Measurements from ENCODE around the gene ELMOD1. TPM values are rescaled to one million over a fixed set of nuclear protein-coding genes. Genes with fewer than 3 reads are reported as not detected.

ELMOD1 gene
- total RNA-seq, 2 experiments from 2014 or later = not detected

- peaks cover 19% of the 10 kb centered on the region for H3K4me1 Mint-ChIP-seq
- no peak overlapping the region for H3K27ac Mint-ChIP-seq
- no peaks in the 10 kb centered on the region for H3K9me3 Mint-ChIP-seq
- ATAC-seq (ENCODE audit: low read depth) (no peak), DNase-seq (no peak)
- no peak overlapping the region for H3K4me3 Mint-ChIP-seq
- peaks cover 3% of the 10 kb centered on the region for H3K36me3 Mint-ChIP-seq
- POLR2A ChIA-PET = no interaction called here
- H3K27me3 Mint-ChIP-seq = peaks cover 81% of the 10 kb centered on the region
Observed at GRCh38 chr11:107594736-107595135, 3.8 kb downstream of the ELMOD1 start.

- POLR2A ChIA-PET = no interaction called here
- H3K4me1 Mint-ChIP-seq = no peaks in the 10 kb centered on the region
- ATAC-seq (ENCODE audit: low read depth) (no peak), DNase-seq (no peak)
- peaks cover 65% of the 10 kb centered on the region for H3K27me3 Mint-ChIP-seq
- H3K36me3 Mint-ChIP-seq = no peaks in the 10 kb centered on the region
- H3K9me3 Mint-ChIP-seq = no peaks in the 10 kb centered on the region
- H3K27ac Mint-ChIP-seq = no peak overlapping the region
- H3K4me3 Mint-ChIP-seq = no peak overlapping the region
Observed at GRCh38 chr11:107598225-107599139, 7.5 kb downstream of the ELMOD1 start.

GRCh38 chr11:107605061-107606006, 14.4 kb downstream of the ELMOD1 start:
- no peaks in the 10 kb centered on the region for H3K9me3 Mint-ChIP-seq
- H3K4me1 Mint-ChIP-seq = no peaks in the 10 kb centered on the region
- H3K27ac Mint-ChIP-seq = no peak overlapping the region
- DNase-seq (no peak), ATAC-seq (ENCODE audit: low read depth) (no peak)
- H3K27me3 Mint-ChIP-seq = peaks cover 38% of the 10 kb centered on the region
- POLR2A ChIA-PET = no interaction called here
- no peaks in the 10 kb centered on the region for H3K36me3 Mint-ChIP-seq
- no peak overlapping the region for H3K4me3 Mint-ChIP-seq

- no peak for DNase-seq
- no peaks in the 10 kb centered on the region for H3K36me3 Mint-ChIP-seq
- H3K4me1 Mint-ChIP-seq = no peaks in the 10 kb centered on the region
- H3K9me3 Mint-ChIP-seq = no peaks in the 10 kb centered on the region
- no peak overlapping the region for H3K4me3 Mint-ChIP-seq
- ATAC-seq (ENCODE audit: low read depth) = no peak
- no peak overlapping the region for H3K27ac Mint-ChIP-seq
- POLR2A ChIA-PET = no interaction called here
- peaks cover 35% of the 10 kb centered on the region for H3K27me3 Mint-ChIP-seq
Observed at GRCh38 chr11:107606141-107606540, 15.2 kb downstream of the ELMOD1 start.

GRCh38 chr11:107608809-107609208, 17.9 kb downstream of the ELMOD1 start:
- Mint-ChIP-seq H3K4me1 (no peaks in the 10 kb centered on the region), H3K27me3 (peaks cover 26% of the 10 kb centered on the region), H3K27ac (no peak overlapping the region), H3K4me3 (no peak overlapping the region), H3K36me3 (no peaks in the 10 kb centered on the region), H3K9me3 (no peaks in the 10 kb centered on the region)
- DNase-seq (no peak), ATAC-seq (ENCODE audit: low read depth) (no peak)
- POLR2A ChIA-PET = no interaction called here

- Mint-ChIP-seq H3K4me3 (no peak overlapping the region), H3K36me3 (no peaks in the 10 kb centered on the region), H3K9me3 (no peaks in the 10 kb centered on the region), H3K27me3 (peaks cover 26% of the 10 kb centered on the region), H3K27ac (no peak overlapping the region), H3K4me1 (no peaks in the 10 kb centered on the region)
- POLR2A ChIA-PET = no interaction called here
- ATAC-seq (ENCODE audit: low read depth) = no peak
- no peak for DNase-seq
Observed at GRCh38 chr11:107609400-107610218, 18.7 kb downstream of the ELMOD1 start.

GRCh38 chr11:107612445-107612844, 21.5 kb downstream of the ELMOD1 start:
- no peaks in the 10 kb centered on the region for H3K36me3 Mint-ChIP-seq
- POLR2A ChIA-PET = no interaction called here
- ATAC-seq (ENCODE audit: low read depth) = no peak

GRCh38 chr11:107619926-107620325, 29.0 kb downstream of the ELMOD1 start:
- Mint-ChIP-seq H3K36me3 (no peaks in the 10 kb centered on the region), H3K4me1 (no peaks in the 10 kb centered on the region), H3K27me3 (peaks cover 24% of the 10 kb centered on the region), H3K27ac (no peak overlapping the region), H3K4me3 (no peak overlapping the region), H3K9me3 (no peaks in the 10 kb centered on the region)
- no peak for DNase-seq
- ATAC-seq (ENCODE audit: low read depth) = no peak
- POLR2A ChIA-PET = no interaction called here

More at GRCh38 chr11:107612445-107612844, 21.5 kb downstream of the ELMOD1 start:
- Mint-ChIP-seq H3K9me3 (no peaks in the 10 kb centered on the region), H3K27ac (no peak overlapping the region), H3K4me1 (no peaks in the 10 kb centered on the region), H3K27me3 (peaks cover 16% of the 10 kb centered on the region), H3K4me3 (no peak overlapping the region)
- DNase-seq = no peak

- DNase-seq = no peak
- POLR2A ChIA-PET = no interaction called here
- no peaks in the 10 kb centered on the region for H3K4me1 Mint-ChIP-seq
- H3K27me3 Mint-ChIP-seq = peaks cover 36% of the 10 kb centered on the region
- no peaks in the 10 kb centered on the region for H3K9me3 Mint-ChIP-seq
- H3K4me3 Mint-ChIP-seq = no peak overlapping the region
- no peak overlapping the region for H3K27ac Mint-ChIP-seq
- ATAC-seq (ENCODE audit: low read depth) = no peak
- H3K36me3 Mint-ChIP-seq = no peaks in the 10 kb centered on the region
Observed at GRCh38 chr11:107621081-107621480, 30.1 kb downstream of the ELMOD1 start.

GRCh38 chr11:107623183-107623582, 32.2 kb downstream of the ELMOD1 start:
- H3K9me3 Mint-ChIP-seq = no peaks in the 10 kb centered on the region
- H3K36me3 Mint-ChIP-seq = no peaks in the 10 kb centered on the region
- POLR2A ChIA-PET = no interaction called here
- DNase-seq = no peak
- peaks cover 38% of the 10 kb centered on the region for H3K27me3 Mint-ChIP-seq
- no peak overlapping the region for H3K4me3 Mint-ChIP-seq
- H3K4me1 Mint-ChIP-seq = no peaks in the 10 kb centered on the region
- no peak overlapping the region for H3K27ac Mint-ChIP-seq
- no peak for ATAC-seq (ENCODE audit: low read depth)

- no peak overlapping the region for H3K27ac Mint-ChIP-seq
- peaks cover 35% of the 10 kb centered on the region for H3K27me3 Mint-ChIP-seq
- POLR2A ChIA-PET = no interaction called here
- ATAC-seq (ENCODE audit: low read depth) = no peak
- no peak for DNase-seq
- H3K9me3 Mint-ChIP-seq = no peaks in the 10 kb centered on the region
- H3K4me3 Mint-ChIP-seq = no peak overlapping the region
- no peaks in the 10 kb centered on the region for H3K36me3 Mint-ChIP-seq
- no peaks in the 10 kb centered on the region for H3K4me1 Mint-ChIP-seq
Observed at GRCh38 chr11:107624983-107625684, 34.2 kb downstream of the ELMOD1 start.

GRCh38 chr11:107625685-107625989, 34.7 kb downstream of the ELMOD1 start:
- Mint-ChIP-seq H3K27ac (no peak overlapping the region), H3K27me3 (peaks cover 34% of the 10 kb centered on the region), H3K36me3 (no peaks in the 10 kb centered on the region), H3K4me3 (no peak overlapping the region), H3K4me1 (no peaks in the 10 kb centered on the region), H3K9me3 (no peaks in the 10 kb centered on the region)
- POLR2A ChIA-PET = no interaction called here
- ATAC-seq (ENCODE audit: low read depth) = no peak
- no peak for DNase-seq

GRCh38 chr11:107631043-107631442, 40.1 kb downstream of the ELMOD1 start:
- H3K36me3 Mint-ChIP-seq = no peaks in the 10 kb centered on the region
- POLR2A ChIA-PET = no interaction called here
- H3K4me3 Mint-ChIP-seq = no peak overlapping the region
- no peaks in the 10 kb centered on the region for H3K4me1 Mint-ChIP-seq
- no peak for ATAC-seq (ENCODE audit: low read depth)
- DNase-seq = no peak
- no peak overlapping the region for H3K27ac Mint-ChIP-seq
- peaks cover 32% of the 10 kb centered on the region for H3K27me3 Mint-ChIP-seq
- no peaks in the 10 kb centered on the region for H3K9me3 Mint-ChIP-seq

Data from activated naive CD8-positive, alpha-beta T cell treated with anti-CD3 and anti-CD28 coated beads, Interleukin-2, amount 10 ng/mL, durations not matched to agents 7 days and 5 days (primary cell).